Astrocyte of the spinal cord (primary cell): ENCODE measurements around the gene TPRN.

Experiments used
- DNase-seq: peaks from one replicate; pipeline ENCODE4 v3.0.0; 2011; ENCODE audit warnings: low read depth, low spot score
- H3K4me3 ChIP-seq: 2 replicates; pipeline ENCODE4 v1.5.1; 2011; ENCODE audit warnings: low read depth, mild to moderate bottlenecking, low read length, moderate library complexity
- CTCF ChIP-seq: IDR thresholded peaks from 2 replicates; pipeline ENCODE4 v1.5.1; 2012; ENCODE audit warnings: low read depth, mild to moderate bottlenecking, low read length, inconsistent platforms
- in situ Hi-C: cut with HindIII; loops from 2 replicates; pipeline ENCODE4 v1.10.0; 2017; ENCODE audit warnings: low sequenced_read_pairs

Gene TPRN

GRCh38 chr9:137180491-137180890, 20.1 kb downstream of the TPRN start:
- DNase-seq = no peak
- no peak for TF ChIP-seq CTCF
- in situ Hi-C loops = no loop called here
- no peak overlapping the region for H3K4me3 ChIP-seq

- DNase-seq = no peak
- in situ Hi-C loops = no loop called here
- TF ChIP-seq CTCF = no peak
- no peak overlapping the region for H3K4me3 ChIP-seq
Observed at GRCh38 chr9:137179761-137180160, 20.8 kb downstream of the TPRN start.

- H3K4me3 ChIP-seq = no peak overlapping the region
- in situ Hi-C loops = no loop called here
- TF ChIP-seq CTCF = no peak
Observed at GRCh38 chr9:137178939-137179630, 21.5 kb downstream of the TPRN start.

GRCh38 chr9:137178201-137178938, 22.2 kb downstream of the TPRN start:
- in situ Hi-C loops = no loop called here
- no peak overlapping the region for H3K4me3 ChIP-seq
- TF ChIP-seq CTCF = no peak
- no peak for DNase-seq

More at GRCh38 chr9:137178939-137179630, 21.5 kb downstream of the TPRN start:
- DNase-seq = no peak

- H3K4me3 ChIP-seq = no peak overlapping the region
- peak; percentile 18 for DNase-seq
- peak; percentile 75 for TF ChIP-seq CTCF
- in situ Hi-C loops = no loop called here
Observed at GRCh38 chr9:137176302-137177182, 24.0 kb downstream of the TPRN start.

GRCh38 chr9:137175345-137175961, 25.1 kb downstream of the TPRN start:
- in situ Hi-C loops = no loop called here
- DNase-seq = no peak
- H3K4me3 ChIP-seq = no peak overlapping the region
- peak; percentile 36 for TF ChIP-seq CTCF
